ENCODE measurements around the gene CNOT1.
"Not testable (repeated sequence)": the region's sequence is repeated elsewhere in the genome, so short reads cannot be mapped to it uniquely, and the experiment has no call there.

The CNOT1 gene

DNA sequence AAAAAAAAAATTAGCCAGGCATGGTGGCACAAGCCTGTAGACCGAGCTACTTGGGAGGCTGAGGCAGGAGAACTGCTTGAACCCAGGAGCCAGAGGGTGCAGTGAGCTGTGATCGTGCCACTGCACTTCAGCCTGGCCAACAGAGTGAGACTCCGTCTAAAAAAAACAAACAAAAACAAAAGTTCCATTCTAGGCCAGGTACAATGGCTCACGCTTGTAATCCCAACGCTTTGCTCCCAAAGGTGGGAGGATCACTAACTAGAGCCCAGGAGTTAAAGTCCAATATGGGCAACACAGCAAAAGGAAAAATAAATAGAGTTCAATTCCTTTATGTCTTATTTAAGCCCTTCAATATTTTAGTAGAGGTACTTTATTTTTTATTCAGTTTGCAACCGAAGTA is 47.5 kb downstream of the CNOT1 start:
- no peak for DNase-seq (ENCODE audit: low spot score)

DNA sequence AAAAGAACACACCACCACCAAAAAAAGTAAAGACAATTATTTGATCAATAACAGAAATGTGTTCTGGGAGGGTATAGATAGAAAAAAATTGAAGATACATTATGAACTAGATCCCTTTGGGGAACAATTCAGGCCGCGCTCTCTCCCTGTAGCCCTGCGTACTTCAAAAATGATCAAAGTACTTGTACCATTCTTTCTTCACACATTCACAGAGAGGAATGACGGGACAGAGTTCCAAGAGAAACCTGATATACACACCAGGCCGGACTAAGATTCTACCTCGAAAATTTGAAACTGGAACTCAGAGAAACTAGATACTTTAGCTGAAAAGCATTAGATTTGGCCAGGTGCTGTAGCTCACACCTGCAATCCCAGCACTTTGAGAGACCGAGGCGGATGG is 50.0 kb downstream of the CNOT1 start:
- DNase-seq (ENCODE audit: low spot score), result no peak

DNA sequence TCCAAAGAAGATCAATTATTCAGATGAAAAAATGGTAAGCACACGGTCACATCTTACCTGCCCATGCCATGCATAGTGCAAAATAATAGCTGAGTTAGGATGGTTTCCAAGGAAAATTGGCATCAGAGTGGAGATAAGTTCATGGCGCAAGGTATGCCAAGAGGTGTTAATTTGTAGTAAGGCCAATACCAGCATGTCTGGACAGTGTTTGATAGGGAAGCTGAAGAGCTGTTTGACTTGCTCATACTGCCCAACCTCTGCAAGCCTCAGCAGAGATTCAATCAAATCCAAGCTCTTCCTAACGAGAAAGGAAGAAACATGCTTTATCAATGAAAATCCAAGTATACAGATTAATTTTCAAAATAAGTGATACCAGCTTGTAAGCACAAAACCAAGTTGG is 51.0 kb downstream of the CNOT1 start:
- no peak for DNase-seq (ENCODE audit: low spot score)

DNA sequence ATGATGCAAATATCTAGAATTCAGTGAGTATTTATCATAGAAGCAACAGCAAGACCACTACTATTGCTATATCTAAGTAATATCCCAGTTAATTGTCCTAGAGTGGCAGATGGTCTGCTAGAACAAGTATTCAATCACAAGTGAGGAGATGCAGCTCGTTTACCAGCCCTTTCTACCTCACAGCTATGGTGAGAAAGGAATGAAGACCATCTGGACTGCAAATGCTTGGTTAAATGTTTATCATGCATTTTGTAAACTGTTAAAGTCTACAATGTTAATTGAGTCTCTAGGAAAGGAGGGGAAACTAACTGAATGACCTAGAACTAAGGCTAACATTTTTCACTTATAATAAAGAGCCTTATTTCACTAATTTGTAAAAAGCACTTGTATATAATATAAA is 52.5 kb downstream of the CNOT1 start:
- no peak for DNase-seq (ENCODE audit: low spot score)

DNA sequence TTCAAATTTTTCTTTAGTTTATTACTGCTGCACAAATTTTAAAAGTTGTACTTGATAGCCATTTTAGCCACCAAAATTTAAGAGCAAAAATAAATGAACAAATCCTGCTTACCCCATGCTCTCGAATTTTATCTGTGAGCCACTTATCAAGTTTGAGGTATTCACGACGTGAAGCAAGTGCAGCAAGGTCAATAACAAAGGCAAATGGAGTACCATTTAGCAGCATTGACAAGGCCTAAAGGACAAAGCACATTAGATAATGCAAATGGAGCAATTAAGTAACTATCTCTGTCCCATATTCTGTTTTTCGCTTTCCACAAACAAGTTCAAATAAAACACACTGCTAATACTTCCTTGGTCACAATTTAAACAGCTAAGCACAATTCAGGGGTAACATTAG is 54.7 kb downstream of the CNOT1 start:
- no peak for DNase-seq (ENCODE audit: low spot score)

DNA sequence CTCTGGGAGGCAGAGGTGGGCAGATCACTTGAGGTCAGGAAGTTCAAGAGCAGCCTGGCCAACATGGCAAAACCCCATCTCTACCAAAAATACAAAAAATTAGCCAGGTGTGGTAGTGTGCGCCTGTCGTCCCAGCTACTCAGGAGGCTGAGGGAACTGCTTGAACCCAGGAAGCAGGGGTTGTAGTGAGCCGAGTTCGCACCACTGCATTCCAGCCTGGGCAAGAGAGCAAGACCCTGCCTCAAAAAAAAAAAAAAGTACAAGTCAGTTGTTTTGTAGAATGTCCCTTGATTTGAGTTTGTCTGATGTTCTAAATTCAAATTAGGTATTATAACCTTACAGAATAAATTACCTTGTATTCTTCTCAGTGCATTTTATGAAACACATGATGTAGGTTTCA is 63.9 kb downstream of the CNOT1 start:
- not testable (repeated sequence) for DNase-seq (ENCODE audit: low spot score)

DNA sequence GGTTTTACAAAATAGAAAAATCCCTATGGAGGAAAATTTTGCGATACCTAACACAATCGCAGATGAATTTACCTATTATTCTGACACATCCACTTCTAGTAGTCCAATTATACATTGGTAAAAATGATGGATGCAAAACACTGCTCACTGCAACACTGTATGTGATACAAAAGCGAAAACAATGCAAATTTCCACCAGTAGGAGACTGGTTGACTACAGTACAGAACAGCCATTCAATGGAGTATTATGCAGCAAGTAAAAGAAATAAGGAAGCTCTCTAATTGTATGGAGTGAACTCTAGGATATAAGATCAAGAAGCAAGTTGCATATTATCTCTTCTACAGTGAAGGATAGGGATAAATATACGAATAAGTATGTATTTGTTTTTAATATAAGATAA is 65.9 kb downstream of the CNOT1 start:
- no peak for DNase-seq (ENCODE audit: low spot score)

DNA sequence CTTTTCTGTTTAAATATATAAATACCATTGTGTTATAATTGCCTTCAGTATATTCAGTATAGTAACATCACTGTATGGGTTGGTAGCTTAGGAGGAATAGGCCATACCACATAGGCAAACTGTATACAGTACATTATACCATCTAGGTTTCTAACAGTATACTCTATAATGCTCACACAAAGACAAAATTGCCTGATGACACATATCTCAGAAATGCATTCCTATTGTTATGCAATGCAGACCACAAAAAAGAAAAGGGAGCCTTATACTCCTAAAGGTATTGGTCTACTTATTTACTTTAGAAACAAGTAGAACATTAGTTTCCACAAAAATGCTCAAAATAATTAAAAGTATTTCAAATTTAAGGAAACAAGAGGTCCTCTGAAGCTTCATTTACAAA is 66.4 kb downstream of the CNOT1 start:
- no peak for DNase-seq (ENCODE audit: low spot score)

DNA sequence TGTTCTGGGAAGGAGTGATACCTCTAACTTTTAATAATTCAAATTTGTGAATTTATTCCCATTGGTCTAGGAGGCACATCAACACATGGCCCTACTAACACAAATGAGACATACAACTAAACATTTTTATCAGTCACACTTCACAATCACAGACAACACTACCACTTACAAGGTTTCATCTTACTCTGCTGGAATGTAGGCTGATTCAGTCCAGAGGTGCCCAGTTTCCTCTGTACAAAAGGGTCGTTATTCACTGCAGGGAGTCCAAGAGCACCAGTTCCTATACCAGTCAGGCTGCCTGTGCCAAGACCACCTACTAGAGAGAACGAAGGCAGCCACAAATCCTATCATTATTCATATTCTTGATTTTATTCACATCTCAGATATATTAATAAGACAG is 72.9 kb downstream of the CNOT1 start:
- no peak for DNase-seq (ENCODE audit: low spot score)

DNA sequence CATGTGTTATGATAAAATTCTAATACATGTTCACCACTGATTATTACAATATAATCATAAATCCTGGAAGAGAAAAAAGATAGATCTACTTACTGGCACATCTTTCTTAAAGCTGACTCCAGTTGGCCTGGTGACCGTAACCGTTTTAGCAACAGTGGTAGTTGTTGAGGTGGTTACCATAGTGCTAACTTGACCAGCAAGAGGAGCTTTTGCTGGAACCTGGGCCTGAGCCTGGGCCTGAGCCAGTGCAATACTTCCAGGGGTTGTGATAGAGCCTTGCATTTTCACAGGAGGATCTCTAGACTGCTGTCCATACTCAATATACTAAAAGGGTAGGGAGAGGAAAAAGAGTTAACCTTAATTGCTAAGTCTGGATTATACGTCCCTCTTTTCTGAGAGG is 78.1 kb downstream of the CNOT1 start:
- DNase-seq (ENCODE audit: low spot score), result no peak

DNA sequence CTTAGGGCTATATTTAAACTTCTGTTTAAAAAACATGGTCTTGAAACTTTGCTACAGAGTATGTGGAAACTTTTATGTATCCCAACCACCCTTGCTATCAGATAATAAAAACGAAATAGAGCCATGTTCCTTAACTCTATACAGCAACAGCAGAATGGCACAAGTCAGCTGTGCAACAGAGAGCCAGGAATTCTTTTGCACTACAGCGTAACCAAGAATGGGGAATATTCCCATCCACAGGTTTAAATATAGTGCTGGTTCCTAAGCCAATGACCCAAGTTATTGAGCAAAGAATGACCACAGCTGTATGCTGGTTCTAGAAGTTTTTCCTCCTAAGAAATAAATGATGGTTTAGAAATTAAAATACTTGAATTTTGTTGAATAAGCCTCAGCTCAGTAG is 81.2 kb downstream of the CNOT1 start:
- DNase-seq (ENCODE audit: low spot score), result no peak

DNA sequence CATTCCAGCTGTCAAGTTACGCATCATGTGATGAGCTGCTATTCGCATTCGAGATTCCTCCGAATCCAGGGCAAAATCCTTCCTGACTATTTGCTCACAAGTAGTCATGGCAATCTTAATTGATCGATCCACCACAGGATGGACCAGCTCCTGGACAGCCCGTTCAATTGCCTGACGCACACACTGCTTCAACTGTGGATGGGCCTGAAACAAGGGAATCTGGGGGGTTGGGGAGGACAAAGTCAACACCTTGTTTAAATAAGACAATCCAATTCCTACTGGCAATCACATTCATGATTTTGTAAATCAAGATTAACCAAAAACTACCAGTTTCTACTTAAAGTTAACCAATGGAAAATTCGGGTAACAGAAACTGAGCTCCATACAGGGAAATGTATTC is 85.9 kb downstream of the CNOT1 start:
- no peak for DNase-seq (ENCODE audit: low spot score)

DNA sequence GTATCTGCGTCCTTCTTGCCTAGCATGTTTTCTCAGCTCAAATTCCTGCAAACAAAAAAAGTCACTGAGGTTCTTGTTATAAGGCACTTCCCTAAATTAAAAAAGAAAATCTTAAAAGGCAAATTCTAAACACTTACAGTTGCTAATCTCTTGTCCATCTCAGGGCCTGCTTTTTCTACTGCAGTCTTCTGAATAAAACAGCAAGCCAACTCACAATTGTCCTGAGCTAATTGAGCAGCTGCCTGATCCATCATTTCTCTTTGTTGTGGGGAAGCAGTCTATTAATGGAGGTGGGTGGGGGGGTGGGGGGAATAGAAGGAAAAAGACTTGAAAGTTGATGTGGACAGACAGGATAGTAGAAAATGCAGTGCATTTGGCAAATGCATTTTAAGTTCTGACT is 87.3 kb downstream of the CNOT1 start:
- no peak for DNase-seq (ENCODE audit: low spot score)

DNA sequence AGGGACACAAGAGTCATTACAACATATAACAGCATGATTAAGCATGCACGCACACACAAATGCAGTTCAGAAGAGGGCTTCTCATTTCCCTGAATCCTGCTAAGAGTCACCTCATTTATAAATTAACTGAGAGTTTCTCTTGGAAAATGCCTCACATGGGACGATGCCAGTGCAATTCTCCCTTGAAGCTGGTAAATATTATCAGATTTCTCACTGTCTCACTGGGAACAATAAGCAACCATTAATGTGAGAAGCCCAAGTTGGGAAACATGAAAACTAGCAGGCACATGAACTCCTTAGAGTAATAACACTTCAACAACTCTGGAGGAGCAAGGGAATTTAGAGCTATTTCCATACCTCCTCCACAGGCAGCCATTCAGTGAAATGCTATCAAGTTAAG is 87.9 kb downstream of the CNOT1 start:
- DNase-seq (ENCODE audit: low spot score), result no peak

DNA sequence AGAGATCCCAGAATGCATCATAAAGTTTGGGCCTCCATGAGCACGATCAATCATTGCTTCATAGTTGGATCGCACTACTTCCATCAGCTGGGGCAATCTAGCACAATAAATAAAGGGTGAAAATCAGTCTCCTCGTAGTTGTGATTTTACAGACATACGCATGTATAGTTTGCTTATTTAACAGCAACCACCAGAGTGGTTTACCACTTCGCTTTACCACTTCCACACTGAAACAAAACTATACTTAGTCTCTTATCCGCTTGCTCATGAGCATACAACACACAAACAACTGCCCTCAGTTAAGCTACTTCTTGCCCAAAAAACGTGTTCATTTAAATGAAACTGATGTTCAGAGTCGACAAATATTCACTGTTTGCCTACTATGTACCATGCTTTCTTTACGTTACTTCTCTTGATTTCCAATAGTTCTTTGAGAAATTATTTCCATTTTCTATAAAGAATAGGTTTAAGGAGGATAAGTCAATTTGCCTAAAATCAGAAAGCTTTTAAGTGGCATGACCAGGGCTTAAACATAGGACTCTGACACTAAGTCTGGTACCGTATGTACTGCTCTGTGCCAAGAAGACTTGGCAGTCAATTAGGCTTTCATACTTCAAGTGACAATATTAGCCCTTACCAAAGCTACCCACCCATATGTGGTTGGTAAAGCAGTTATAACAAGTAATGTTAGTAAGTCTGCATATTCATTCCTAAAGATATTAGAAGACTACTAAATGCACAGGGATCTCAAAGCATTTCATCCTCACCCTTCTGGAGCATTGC is 92.3 kb downstream of the CNOT1 start:
- no peak for DNase-seq (ENCODE audit: low spot score)

DNA sequence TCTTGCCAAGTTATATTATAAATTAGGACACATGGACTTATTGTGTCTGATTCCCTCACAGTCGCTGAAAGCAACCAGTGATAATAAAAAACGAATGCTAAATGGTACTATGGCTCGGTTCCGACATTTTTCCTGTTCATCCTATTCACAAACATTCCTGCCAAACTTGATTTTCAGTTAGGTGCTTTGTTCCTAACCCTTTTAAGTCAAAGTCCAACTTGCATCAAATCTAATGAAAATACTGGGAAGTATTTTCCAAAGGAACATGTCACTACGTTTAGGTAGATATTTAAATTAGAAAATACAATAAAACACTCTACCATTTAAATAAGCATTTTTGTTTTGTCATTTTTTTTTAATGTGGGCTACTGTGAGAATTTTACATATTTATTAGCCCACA is 93.3 kb downstream of the CNOT1 start:
- no peak for DNase-seq (ENCODE audit: low spot score)

DNA sequence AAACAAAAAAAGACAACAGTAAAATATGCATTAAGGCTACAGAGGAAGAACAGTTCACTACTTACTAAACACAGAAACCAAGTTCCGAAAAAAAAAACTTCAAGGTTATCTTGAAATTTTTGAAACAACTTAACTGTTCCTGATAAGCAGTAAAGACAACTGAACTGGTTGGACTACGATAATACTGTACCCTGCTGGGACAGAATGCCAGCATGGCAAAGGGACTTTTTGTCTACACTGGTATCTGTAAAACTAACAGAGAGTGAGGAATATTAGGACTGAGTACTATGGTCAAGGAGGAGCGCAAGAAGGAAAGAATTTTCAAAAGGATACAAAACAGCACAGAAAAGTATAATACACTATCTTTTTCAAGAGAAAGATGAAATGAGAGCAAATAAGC is 94.5 kb downstream of the CNOT1 start:
- DNase-seq (ENCODE audit: low spot score), result no peak

DNA sequence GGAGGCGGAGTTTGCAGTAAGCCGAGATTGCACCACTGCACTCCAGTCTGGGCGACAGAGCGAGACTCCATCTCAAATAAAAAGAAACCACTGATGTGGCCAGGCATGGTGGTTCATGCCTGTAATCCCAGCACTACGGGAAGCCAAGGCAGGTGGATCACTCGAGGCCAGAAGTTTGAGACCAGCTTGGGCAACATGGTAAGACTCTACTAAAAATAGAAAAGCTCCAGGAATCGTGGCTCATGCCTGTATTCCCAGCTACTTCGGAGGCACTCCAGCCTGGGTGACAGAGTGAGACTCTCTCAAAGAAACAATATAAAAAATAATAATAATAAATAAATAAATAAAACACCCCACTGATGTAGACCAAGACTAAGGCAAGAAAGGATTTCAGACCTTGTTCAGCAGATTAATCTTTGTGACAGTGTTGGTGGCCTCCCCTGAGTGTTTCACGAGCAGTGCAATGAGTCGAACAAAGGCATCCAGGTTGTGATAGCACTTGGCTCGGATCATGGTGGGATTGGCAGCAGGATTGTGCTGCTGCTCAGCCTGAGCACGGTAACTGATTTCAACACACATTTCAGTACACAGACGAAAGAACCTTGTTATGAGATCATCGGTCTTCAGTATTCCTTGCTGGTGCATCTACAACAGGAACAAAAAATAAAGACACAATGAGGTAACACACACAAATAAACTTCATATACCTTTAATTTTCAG is 95.7 kb downstream of the CNOT1 start:
- DNase-seq (ENCODE audit: low spot score), result no peak

DNA sequence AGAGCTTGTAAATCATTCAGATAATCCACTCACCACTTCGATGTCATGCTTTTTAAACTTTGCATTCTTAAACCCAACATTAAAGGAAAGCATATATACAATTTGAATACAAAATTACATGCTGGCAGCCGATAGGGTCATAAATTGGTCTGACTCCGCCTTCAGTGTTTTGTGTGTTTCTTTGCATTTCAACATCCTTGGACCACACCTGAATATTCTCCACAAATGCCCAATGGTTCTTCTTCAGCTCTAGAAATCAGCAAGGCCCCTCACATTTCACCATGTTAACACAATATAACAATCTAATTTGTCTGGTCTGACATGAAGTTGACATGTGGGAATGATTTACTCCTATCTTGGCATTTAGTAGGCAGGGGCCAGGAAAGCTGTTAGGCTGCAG is 97.2 kb downstream of the CNOT1 start:
- DNase-seq (ENCODE audit: low spot score), result no peak

DNA sequence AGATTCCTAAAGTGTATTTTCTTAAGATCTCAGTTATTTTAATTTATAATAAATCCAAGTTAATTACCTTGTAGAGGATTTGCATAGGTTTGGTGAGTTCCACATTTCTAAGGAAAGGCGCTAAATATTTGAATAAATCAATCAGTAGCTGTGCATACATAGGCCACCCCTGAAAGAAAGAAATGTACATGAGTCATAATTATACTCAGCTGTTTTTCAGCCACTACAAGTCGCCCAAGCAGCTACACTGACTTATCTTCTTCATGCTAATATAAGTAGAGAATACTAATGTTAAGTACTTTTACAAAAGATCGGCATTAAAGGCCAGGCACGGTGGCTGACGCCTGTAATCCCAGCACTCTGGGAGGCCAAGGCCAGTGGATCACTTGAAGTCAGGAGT is 99.4 kb downstream of the CNOT1 start:
- no peak for DNase-seq (ENCODE audit: low spot score)

DNA sequence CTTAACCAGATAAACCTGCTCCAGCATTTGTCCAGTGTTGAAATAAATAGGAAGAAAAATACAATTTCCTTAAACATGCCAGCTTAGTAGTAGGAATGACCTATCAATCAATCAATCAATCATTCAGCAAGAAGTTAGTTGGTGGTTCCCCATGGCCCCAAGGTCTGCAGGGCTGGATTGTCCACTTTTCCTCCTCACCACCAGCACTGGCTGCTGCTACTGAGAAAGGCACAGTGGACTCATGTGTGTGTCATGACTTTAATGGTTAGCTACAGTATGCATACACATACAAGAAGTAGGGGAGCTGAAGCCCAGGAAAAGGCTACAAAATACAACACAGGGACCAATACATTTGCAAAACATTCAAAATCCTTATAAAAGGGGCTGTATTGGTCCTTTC is 109.9 kb downstream of the CNOT1 start:
- DNase-seq (ENCODE audit: low spot score), result no peak

DNA sequence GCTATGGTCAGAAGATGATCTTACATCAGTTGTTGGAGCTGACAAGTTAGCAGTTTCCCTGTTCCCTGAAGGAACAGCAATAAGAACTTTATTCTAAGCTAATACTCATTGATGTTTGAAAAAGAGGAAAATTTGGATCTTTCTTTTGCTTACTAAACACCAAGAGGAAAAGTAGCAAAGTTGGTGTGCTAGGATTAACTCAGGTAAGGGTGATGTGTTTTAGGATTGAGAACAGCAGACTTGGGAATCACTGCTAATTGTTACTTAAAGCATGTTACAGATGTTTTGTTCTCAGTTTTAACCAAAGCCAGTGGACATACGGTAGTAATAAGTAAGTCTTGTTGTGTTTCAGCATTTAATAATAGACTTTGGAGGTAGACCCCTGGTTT is 110.7 kb downstream of the CNOT1 start:
- DNase-seq (ENCODE audit: low spot score), result no peak

DNA sequence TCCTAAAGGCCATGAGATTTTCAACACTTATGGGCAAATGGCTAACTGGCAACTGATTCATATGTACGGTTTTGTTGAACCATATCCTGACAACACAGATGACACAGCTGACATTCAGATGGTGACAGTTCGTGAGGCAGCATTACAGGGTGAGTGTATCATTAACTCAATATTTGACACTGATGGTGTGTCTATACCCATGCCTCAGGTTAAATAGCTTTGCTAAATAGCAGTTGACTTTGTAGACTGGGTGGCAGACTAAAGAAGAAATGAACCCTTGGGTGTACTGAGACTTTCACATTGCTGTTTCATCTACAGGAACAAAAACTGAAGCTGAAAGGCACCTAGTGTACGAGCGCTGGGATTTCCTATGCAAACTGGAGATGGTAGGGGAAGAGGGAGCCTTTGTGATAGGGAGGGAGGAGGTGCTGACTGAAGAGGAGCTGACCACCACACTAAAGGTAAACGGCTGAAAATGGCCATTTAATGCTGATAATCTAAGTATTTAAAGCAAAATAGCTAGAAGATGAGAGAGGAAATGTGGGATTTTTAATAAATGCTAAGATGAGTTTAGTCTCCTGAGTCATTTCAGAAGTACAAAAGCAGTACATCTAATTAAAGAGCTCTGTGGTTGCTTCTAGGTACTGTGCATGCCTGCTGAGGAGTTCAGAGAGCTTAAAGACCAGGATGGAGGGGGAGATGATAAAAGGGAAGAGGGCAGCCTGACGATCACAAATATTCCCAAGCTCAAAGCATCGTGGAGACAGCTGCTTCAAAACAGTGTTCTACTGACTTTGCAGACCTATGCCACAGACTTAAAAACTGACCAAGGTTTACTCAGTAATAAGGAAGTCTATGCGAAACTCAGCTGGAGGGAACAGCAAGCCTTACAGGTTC is 111.3 kb downstream of the CNOT1 start:
- DNase-seq (ENCODE audit: low spot score), result no peak
